GM21526 (cell line): ENCODE data around the gene GSTT2.
"Not testable (repeated sequence)": the region's sequence is repeated elsewhere in the genome, so short reads cannot be mapped to it uniquely, and the experiment has no call there.

Source experiments
- ATAC-seq: cut with Tn5 transposase; IDR thresholded peaks from one replicate; pipeline ENCODE4 v1.9.1; 2021; ENCODE audit warnings: moderate library complexity; ENCODE audit not compliant: unreplicated experiment, low FRiP score

GSTT2 gene

GRCh38 chr22:23979557-23980240, at the start of gene GSTT2:
Gene GSTT2, plus strand, starts transcription at chr22:23980134.
- not testable (repeated sequence) for ATAC-seq

DNA sequence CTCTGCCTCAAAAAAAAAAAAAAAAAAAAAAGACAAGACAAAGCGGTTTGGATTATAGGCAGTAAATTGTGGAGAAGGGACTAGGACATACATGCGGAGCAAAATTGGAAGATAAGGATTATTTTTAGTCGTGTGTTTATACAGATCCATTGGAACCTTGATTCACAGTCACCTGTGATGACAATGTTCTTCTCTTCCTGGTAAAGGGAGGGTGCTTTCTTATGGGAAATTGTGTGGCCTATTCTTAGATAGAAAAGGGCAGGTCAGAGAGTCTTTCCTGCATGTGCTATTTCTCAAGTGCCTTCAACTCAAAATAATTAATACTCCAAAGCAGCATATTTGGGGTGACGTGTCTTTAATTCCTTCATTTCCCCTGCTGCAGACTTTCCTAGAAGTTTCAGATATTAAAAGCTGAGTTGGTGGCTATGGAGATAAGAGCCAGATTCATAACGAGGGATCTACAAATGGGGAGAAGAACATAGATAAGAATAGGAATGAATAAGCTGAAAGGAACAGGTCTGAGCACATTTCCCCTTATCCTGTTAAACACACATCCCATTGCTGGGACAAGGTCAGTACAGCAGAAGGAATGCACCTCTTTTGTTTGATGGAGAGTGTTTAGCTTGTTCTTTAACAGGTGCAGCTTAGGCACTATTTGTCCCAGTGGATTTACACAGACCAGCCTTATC, 41.5 kb upstream of the GSTT2 start:
- no peak for ATAC-seq

DNA sequence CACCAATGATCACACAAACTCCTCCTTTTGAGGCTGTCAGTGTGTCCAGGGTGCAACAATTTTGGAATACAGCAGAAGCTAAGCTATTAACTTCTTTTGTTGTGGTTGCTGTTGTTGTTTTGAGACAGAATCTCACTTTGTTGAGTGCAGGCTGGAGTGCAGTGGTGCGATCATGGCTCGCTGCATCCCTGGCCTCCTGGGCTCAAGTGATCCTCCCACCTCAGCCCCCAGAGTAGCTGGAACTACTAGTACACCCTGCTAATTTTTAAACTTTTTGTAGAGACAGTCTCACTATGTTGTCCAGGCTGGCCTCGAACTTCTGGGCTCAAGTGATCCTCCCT, 40.9 kb upstream of the GSTT2 start:
- ATAC-seq = no peak

DNA sequence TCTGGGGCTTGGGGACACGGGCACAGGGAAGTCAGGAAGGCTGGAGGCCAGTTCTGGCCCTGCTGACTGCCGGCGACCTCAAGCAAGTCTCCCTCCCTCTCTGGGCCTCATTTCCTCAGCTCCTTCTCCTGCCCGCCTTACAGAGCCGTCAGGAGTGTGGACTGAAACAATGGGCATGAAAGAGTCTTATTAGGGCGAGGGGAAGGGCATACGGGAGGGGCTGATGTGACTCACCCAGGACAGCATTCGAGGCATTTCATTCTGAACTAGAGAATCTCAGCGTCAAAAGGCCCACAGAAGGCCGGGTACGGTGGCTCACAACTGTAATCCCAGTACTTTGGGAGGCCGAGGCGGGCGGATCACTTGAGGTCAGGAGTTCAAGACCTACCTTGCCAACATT, 39.8 kb upstream of the GSTT2 start:
- ATAC-seq = not testable (repeated sequence)

DNA sequence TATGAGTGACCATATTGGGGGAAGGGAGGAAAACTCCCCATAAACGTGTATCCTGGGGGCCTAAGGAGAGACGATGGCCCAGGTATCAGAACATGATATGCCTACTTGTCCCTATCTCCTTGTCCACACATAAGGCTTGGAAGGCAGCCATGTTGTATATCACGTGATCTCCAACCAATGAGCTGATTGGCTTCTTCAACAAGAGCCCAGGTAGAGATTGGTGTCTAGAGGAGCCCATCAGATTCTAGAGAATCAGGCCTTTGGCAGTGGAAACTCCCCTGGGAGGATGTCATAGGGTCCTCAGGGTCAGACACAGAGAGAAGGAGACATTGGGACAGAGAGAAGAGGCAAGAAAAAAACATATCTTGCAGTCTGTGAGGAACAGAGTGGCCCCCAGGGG, 32.5 kb upstream of the GSTT2 start:
- not testable (repeated sequence) for ATAC-seq

- not testable (repeated sequence) for ATAC-seq
These were observed 30.2 kb upstream of the GSTT2 start for GRCh38 chr22:23949764-23950163.

DNA sequence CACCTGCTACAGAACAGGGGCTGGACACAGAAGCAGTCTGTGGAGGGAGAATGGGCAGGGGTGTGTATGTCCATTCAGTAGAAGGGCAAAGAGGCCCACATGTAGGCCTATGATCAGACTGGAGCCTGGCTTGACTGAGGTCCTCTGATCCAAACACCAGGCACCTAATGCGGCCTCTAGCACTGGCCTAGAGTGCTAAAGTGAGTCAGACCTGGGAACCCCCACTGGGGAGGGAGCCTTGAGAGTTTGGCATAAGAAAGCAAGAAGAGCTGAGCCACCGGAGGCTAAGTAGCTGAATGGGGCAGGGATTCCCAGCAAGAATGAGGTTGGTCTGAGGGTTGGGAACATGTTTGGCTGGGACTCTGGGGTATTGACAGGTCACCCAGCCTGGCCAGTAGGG, 28.6 kb upstream of the GSTT2 start:
- ATAC-seq = not testable (repeated sequence)

DNA sequence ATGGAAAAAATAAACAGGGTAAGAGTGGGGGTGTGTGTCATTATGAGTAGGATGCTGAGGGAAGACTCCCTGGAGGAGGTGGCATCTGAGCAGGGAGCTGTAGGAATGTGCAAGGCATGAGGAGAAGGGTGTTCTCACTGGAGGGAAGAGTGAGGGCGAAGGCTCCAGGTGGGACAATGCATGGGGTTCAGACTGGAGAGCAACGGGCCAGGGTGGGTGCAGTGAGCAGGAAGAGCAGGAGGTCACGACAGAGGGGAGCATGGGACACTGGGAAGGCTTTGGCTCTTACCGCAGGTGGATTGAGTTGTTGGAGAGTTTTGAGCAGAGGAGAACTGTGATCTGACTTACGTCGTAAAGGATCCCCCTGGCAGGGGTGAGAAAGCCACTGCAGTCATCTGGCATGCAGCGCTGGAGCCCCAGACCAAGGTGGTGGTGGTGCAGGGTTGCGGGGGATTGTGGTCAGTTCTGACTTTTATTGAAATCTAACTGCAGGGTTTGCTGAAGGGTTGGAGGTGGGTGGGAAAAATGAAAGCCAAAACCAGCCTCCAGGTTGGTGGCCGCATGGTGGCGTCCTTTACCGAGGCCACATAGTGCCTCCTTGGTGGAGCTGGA, 27.0 kb upstream of the GSTT2 start:
- ATAC-seq = not testable (repeated sequence)

DNA sequence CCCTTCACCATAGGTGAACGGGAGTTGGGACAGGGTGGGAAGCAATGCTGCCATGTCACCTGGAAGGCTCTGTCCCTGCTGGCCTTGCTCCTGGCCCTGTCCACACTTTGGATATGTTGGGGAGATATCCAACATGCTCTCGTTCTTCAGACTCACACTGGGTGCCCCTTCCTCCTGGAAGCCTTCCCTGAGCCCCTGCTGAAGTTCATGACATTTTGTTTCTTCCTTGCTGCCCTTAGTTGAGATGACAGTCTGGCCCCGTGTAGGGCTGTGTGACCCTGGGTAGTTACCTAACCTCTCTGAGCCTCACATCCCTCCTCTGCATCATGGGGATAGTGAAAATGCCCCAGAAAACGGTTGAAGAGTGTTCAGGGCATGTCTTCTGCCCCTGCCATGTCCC, 26.4 kb upstream of the GSTT2 start:
- not testable (repeated sequence) for ATAC-seq

DNA sequence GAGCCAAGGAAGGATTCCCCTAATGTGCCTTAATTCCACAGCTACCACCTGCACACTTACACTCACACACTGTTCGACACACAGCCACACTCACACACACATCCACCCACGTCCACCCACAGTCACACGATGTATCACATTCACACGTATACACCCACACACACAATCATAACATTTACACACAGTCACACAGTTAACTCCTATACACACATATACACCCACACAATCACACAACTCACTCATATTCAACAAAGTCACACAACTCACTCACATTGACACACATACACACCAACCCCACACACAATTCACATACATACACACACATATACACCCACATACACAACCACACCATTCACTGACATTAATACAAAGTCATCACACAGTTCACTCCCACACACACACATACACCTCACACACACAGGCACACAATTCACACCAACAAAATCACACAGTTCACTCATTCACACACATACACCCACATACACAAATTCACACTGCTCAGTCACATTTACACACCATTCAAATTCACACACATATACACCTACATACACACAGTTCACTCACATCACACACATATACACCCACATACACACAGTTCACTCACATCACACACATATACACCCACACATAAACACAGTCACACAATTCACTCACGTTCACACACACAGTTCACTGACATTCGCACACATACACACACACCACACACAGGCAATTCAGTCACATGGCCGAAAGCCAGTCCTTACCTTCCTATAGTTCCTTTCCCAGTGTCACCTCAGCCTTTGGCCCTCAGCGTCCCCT, 25.5 kb upstream of the GSTT2 start:
- not testable (repeated sequence) for ATAC-seq

GRCh38 chr22:23954991-23955305, 25.0 kb upstream of the GSTT2 start:
- not testable (repeated sequence) for ATAC-seq

DNA sequence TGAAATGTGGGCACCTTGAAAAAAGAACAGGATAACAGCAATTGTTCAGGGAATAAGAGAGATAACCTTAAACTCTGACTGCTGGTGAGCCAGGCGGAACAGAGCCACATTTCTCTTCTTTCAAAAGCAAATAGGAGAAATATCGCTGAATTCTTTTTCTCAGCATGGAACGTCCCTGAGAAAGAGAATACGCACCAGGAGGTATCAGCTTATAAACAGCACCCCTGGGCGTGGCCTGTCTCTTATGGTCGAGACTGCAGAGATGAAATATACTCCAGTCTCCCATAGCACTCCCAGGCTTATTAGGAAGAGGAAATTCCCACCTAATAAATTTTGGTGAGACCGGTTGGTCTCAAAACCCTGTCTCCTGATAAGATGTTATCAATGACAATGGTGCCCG, 24.0 kb upstream of the GSTT2 start:
- ATAC-seq = not testable (repeated sequence)

GRCh38 chr22:23956301-23956900, 23.5 kb upstream of the GSTT2 start:
- ATAC-seq = not testable (repeated sequence)

DNA sequence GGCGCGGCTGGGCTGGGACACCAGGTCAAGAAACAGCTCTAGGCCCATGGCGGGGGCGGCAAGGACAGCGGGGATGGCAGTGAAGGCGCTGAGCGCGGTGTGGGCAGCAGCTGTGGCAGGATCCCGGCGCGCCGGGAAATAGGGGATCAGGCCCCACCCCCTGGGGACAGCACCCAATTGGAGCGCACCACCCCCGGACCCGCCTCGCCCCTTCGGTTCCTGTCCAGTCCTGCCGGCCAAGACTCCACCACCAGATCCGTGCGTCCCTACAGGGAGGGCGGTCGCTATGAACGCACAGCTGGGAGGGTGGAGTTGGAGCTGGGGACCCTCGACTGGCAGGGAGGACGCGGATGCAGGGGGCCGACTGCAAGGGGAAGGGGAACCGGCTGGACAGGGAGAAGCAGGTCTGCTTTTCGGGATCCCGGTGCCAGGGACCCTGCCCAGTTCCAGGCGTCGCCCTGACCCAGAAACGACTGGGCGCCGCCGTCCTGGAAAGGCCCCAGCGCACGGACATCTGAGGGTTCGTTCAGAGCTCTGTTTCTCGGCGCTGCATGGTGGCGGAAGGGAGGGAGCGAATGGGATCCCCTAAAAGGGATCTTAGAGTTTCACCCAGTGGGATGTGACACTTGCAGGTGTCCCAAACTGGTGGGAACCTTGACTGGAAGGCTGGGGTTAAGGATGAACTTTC, 18.7 kb upstream of the GSTT2 start, which contains the start of gene GSTT2B:
Gene GSTT2B (minus strand): TSS at position 112 of the 688 bp plus-strand sequence. CDS start 64 bp downstream, at position 48.
- ATAC-seq = not testable (repeated sequence)

DNA sequence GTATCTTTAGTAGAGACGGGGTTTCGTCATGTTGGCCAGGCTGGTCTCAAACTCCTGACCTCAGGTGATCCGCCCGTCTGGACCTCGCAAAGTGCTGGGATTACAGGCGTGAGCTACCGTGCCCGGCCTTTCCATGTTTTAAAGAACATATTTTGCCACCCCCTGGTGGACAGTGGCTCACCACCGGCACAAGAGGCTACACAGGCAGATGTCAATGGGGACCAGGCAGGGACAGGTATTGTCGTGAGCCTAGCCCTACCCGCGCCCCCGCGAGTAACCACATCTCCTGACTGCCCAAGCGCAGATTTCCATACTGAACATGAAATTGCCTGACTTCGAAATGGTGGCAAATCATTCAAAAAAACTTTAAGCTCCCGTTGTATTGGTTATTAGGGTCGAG, 13.8 kb upstream of the GSTT2 start:
- peak; percentile 23 for ATAC-seq

GRCh38 chr22:23966568-23966967, 13.4 kb upstream of the GSTT2 start, which contains the start of gene DDTL:
Gene DDTL, plus strand, starts transcription at chr22:23966888. Its CDS starts 27 bp downstream, at chr22:23966915.
- ATAC-seq = peak; percentile 73

DNA sequence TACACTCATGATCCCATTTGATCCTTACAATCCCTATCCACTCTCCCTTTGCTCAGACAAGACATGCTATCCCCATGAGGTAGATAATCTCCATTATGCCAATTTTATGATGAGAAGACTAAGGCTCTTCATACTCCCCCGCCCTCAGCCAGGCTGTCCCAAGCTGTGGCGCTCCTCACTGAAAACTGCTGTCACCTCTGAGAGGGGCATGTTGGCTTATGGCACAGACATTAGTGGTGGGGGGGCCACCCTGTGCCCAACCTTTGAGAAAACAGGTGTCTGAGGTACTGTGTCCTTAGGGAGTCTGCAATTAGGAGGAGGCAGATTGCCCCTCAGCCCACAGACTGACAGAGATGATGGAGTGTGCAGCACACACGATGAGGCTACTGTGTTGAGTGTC, 10.9 kb upstream of the GSTT2 start:
- no peak for ATAC-seq

- ATAC-seq = no peak
These were observed 9.7 kb upstream of the GSTT2 start for GRCh38 chr22:23970201-23970641.

DNA sequence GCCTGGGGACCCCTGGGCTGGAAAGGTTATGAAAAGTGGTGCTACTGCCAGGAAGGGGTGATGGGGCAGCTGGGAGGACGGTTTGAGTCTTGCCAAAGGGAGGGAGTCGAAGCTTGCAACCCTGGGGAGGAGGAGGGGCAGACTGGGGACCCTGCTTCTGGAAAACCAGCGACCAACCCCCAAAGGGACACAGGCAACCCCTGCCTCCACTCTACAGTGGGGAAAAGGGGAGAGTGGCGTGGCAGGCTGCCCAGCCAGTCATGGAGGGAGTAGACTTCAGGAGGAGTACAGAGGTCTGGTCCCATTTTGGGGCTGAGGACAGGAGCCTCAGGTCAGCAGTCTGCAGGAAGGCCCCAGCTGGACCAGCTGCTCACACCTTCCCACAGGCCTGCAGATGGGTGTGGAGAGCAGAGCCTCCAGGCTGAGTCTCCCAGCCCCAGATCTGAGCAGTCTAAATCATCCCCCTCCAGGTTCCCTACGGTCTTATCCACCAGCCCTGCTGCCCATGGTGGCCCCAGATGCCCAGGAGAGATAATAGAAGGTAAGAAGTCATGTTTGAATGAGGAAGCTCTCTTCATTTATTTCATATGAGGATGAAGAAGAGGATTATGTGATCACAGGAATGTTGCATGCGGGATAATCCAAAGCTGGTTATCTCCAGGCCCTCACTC, 9.0 kb upstream of the GSTT2 start:
- ATAC-seq = no peak
